H1 (cell line): ENCODE measurements around the gene IRF7. TPM values are rescaled to one million over a fixed set of nuclear protein-coding genes. Genes with fewer than 3 reads are reported as not detected.

Source experiments
- CTCF ChIA-PET: fragments of 300-600 bp; sonication (Branson Sonifier 250); formaldehyde crosslinking; loops from one replicate; lab custom pipeline; 2021; ENCODE audit not compliant: partially characterized antibody; lab: Charles Lee
- POLR2A ChIA-PET: fragments of 300-600 bp; sonication (Branson Sonifier 250); formaldehyde crosslinking; loops from one replicate; lab custom pipeline; 2021; ENCODE audit warnings: inconsistent platforms; ENCODE audit not compliant: partially characterized antibody; lab: Charles Lee
- DNase-seq, 2 experiments: peaks; one replicate each; pipeline versions ENCODE4 v3.0.0 to v3.0.0-alpha.2; 2010 to 2022; ENCODE audit warnings: low spot score in 2 of 2, low read depth in 1 of 2, mixed read lengths in 1 of 2
- FAIRE-seq: peaks from 2 replicates; lab custom pipeline; 2011; peaks lifted over from hg19 to GRCh38; lab: Jason Lieb, UNC
- H2AFZ ChIP-seq: 2 replicates; pipeline ENCODE4 v1.8.1; 2012; ENCODE audit warnings: low read length, inconsistent platforms
- H2AK5ac ChIP-seq: 2 replicates; pipeline ENCODE4 v1.6.1; 2013; ENCODE audit warnings: low read depth, low read length
- H2BK120ac ChIP-seq: replicated peaks from 2 replicates; pipeline ENCODE3; 2013; ENCODE audit warnings: low read depth, low read length, inconsistent platforms
- H2BK12ac ChIP-seq: 2 replicates; pipeline ENCODE4 v1.6.1; 2013; ENCODE audit warnings: low read depth, low read length
- H2BK15ac ChIP-seq: 2 replicates; pipeline ENCODE4 v1.6.1; 2013; ENCODE audit warnings: low read length
- H2BK20ac ChIP-seq: 2 replicates; pipeline ENCODE4 v1.6.1; 2013; ENCODE audit warnings: low read length
- H2BK5ac ChIP-seq: 2 replicates; pipeline ENCODE4 v1.6.1; 2013; ENCODE audit warnings: low read depth, low read length
- H3K14ac ChIP-seq: 2 replicates; pipeline ENCODE4 v1.6.1; 2013; ENCODE audit warnings: inconsistent platforms; ENCODE audit not compliant: insufficient read length
- H3K18ac ChIP-seq: 2 replicates; pipeline ENCODE4 v1.6.1; 2013; ENCODE audit warnings: low read length; ENCODE audit errors: extremely low read depth
- H3K23ac ChIP-seq: 2 replicates; pipeline ENCODE4 v1.6.1; 2013; ENCODE audit warnings: inconsistent platforms; ENCODE audit not compliant: insufficient read length
- H3K23me2 ChIP-seq: 2 replicates; pipeline ENCODE4 v1.6.1; 2013; ENCODE audit warnings: low read depth, low read length
- H3K27ac ChIP-seq: 2 replicates; pipeline ENCODE4 v1.6.1; 2011; ENCODE audit warnings: low read depth, low read length, inconsistent platforms
- H3K27me3 ChIP-seq, 4 experiments: replicated peaks in 1 of 4; 1 replicate in 1 of 4; 2 replicates in 3 of 4; pipeline versions ENCODE4 v1.6.1 to v1.8.1; 2011 to 2013; ENCODE audit warnings: low read length in 3 of 4, mild to moderate bottlenecking in 3 of 4, inconsistent platforms in 2 of 4, mixed read lengths in 2 of 4, moderate library complexity in 1 of 4; ENCODE audit not compliant: control insufficient read depth in 3 of 4, insufficient read depth in 3 of 4; ENCODE audit errors: extremely low read depth in 1 of 4
- H3K36me3 ChIP-seq, 4 experiments: 2 replicates each; pipeline versions ENCODE4 v1.6.1 to v1.8.1; 2011 to 2013; ENCODE audit warnings: mild to moderate bottlenecking in 4 of 4, low read length in 3 of 4, moderate library complexity in 2 of 4, control low read depth in 1 of 4, inconsistent platforms in 1 of 4; ENCODE audit not compliant: insufficient read depth in 4 of 4, control insufficient read depth in 2 of 4
- H3K4ac ChIP-seq: replicated peaks from 2 replicates; pipeline ENCODE3; 2013; ENCODE audit warnings: low read length, low read depth, mixed read lengths, inconsistent platforms; ENCODE audit not compliant: insufficient read length
- H3K4me1 ChIP-seq, 4 experiments: replicated peaks in 1 of 4; 1 replicate in 1 of 4; 2 replicates in 3 of 4; pipeline versions ENCODE4 v1.6.1 to v1.8.1; 2011 to 2013; ENCODE audit warnings: low read length in 3 of 4, inconsistent platforms in 2 of 4, mixed read lengths in 1 of 4; ENCODE audit not compliant: insufficient read depth in 4 of 4, control insufficient read depth in 3 of 4
- H3K4me2 ChIP-seq, 2 experiments: 2 replicates each; pipeline versions ENCODE4 v1.6.1 to v1.8.1; 2011 to 2013; ENCODE audit warnings: low read depth in 2 of 2, low read length in 2 of 2, control low read depth in 1 of 2, inconsistent platforms in 1 of 2, mild to moderate bottlenecking in 1 of 2; ENCODE audit not compliant: insufficient read depth in 1 of 2
- H3K4me3 ChIP-seq, 4 experiments: fragments of 200-600, 300-600 bp in 1 of 4; sonication (generic), shearing (Covaris generic), sonication (Bioruptor Twin) in 1 of 4; 2 replicates each; pipeline versions ENCODE4 v1.5.1 to v1.8.1; 2011 to 2016; ENCODE audit warnings: low read length in 4 of 4, low read depth in 3 of 4, control low read depth in 2 of 4, inconsistent platforms in 2 of 4, mild to moderate bottlenecking in 2 of 4, mixed read lengths in 1 of 4, moderate library complexity in 1 of 4; ENCODE audit not compliant: insufficient read depth in 2 of 4; ENCODE audit errors: extremely low read depth in 1 of 4
- H3K56ac ChIP-seq: replicated peaks from 2 replicates; pipeline ENCODE3; 2013; ENCODE audit warnings: low read depth, mild to moderate bottlenecking, mixed read lengths, low read length, inconsistent platforms; ENCODE audit not compliant: insufficient read length
- H3K79me1 ChIP-seq: 2 replicates; pipeline ENCODE4 v1.6.1; 2013; ENCODE audit warnings: low read depth, low read length, control low read depth
- H3K79me2 ChIP-seq, 2 experiments: 2 replicates each; pipeline versions ENCODE4 v1.6.1 to v1.8.1; 2012 to 2013; ENCODE audit warnings: low read length in 2 of 2, mild to moderate bottlenecking in 2 of 2, inconsistent platforms in 1 of 2; ENCODE audit not compliant: insufficient read depth in 2 of 2, control insufficient read depth in 1 of 2
- H3K9ac ChIP-seq, 4 experiments: replicated peaks in 1 of 4; 1 replicate in 1 of 4; 2 replicates in 3 of 4; pipeline versions ENCODE4 v1.6.1 to v1.8.1; 2011 to 2013; ENCODE audit warnings: low read depth in 3 of 4, low read length in 3 of 4, control low read depth in 2 of 4, mild to moderate bottlenecking in 2 of 4, moderate library complexity in 2 of 4, inconsistent platforms in 1 of 4; ENCODE audit errors: extremely low read depth in 1 of 4
- H3K9me3 ChIP-seq, 2 experiments: 2 replicates each; pipeline versions ENCODE4 v1.6.1 to v1.8.1; 2012 to 2013; ENCODE audit warnings: mild to moderate bottlenecking in 2 of 2, moderate library complexity in 2 of 2, control low read depth in 1 of 2, inconsistent platforms in 1 of 2, low read depth in 1 of 2, low read length in 1 of 2, mixed read lengths in 1 of 2; ENCODE audit not compliant: insufficient read depth in 2 of 2
- H4K20me1 ChIP-seq, 2 experiments: replicated peaks in 1 of 2; 2 replicates each; pipeline versions ENCODE3 to v1.8.1; 2011 to 2013; ENCODE audit warnings: inconsistent platforms in 2 of 2, low read length in 2 of 2, mild to moderate bottlenecking in 1 of 2; ENCODE audit not compliant: insufficient read depth in 2 of 2, control insufficient read depth in 1 of 2
- H4K5ac ChIP-seq: 2 replicates; pipeline ENCODE4 v1.6.1; 2013; ENCODE audit warnings: low read length, low read depth, mixed read lengths, inconsistent platforms; ENCODE audit not compliant: insufficient read length
- H4K8ac ChIP-seq: 2 replicates; pipeline ENCODE4 v1.8.0; 2013; ENCODE audit warnings: mild to moderate bottlenecking, moderate library complexity, low read length, inconsistent platforms; ENCODE audit not compliant: insufficient read depth; ENCODE audit errors: extremely low read depth
- H4K91ac ChIP-seq: replicated peaks from 2 replicates; pipeline ENCODE3; 2013; ENCODE audit warnings: low read length, mixed read lengths, inconsistent platforms; ENCODE audit not compliant: insufficient read length
- CREB1 ChIP-seq: IDR thresholded peaks from 2 replicates; pipeline ENCODE4 v1.6.1; 2012; ENCODE audit warnings: inconsistent platforms
- RFX5 ChIP-seq: IDR thresholded peaks from 2 replicates; pipeline ENCODE4 v1.6.1; 2011; ENCODE audit warnings: low read depth, low read length, improper control_type of control experiment, borderline replicate concordance
- WGBS, 2 experiments: shearing (Covaris generic) in 1 of 2; methylation state at CpG; one replicate each; pipeline versions ENCODE4 v1.1.6 to v1.1.7; 2013 to 2015; ENCODE audit warnings: low lambda C conversion rate in 2 of 2, mixed read lengths in 2 of 2, inconsistent platforms in 1 of 2, low coverage in 1 of 2, missing lambda C conversion rate in 1 of 2; ENCODE audit not compliant: insufficient replicate concordance in 2 of 2, insufficient coverage in 1 of 2, insufficient read length in 1 of 2; ENCODE audit errors: extremely low coverage in 1 of 2, missing lambda C conversion rate in 1 of 2; 5-methylcytosine and 5-hydroxymethylcytosine counted together
- polyA plus RNA-seq, 7 experiments: library from polyadenylated mRNA; depleted of rRNA in 3 of 7; stranded (reverse) in 5 of 7; unstranded in 2 of 7; fragments of >200 nt in 5 of 7; fragments of 200-250 nt in 2 of 7; gene quantifications; 1 replicate in 5 of 7; 2 replicates in 1 of 7; 4 replicates in 1 of 7; pipeline versions ENCODE4 v1.2.1 to v1.2.3, GENCODE V29; 2011 to 2013; ENCODE audit warnings: missing spikeins in 2 of 7, mixed read lengths in 2 of 7
- total RNA-seq: library from RNA; stranded (reverse); fragmentation: NEBNext Ultra II Directional; extraction: Animal tissue kit (Norgen Biotek cat#: 25700); gene quantifications from 2 replicates; pipeline ENCODE4 v1.2.1, GENCODE V29; 2021

Gene IRF7
- total and polyA plus RNA-seq, 2 of the 8 experiments (the other 6 are each of a cell fraction or from before 2014, with no cell fraction given): 9.1 to 9.6 TPM

GRCh38 chr11:603154-603553 is 12.6 kb downstream of the IRF7 start:
- H3K23me2 ChIP-seq: no peaks in the 10 kb centered on the region
- no peak overlapping the region for H2BK5ac ChIP-seq
- H2AFZ ChIP-seq: no peak overlapping the region
- H3K18ac ChIP-seq: no peak overlapping the region
- FAIRE-seq (no peak), DNase-seq (no peak)
- no peak overlapping the region for H3K4me2 ChIP-seq
- no peaks in the 10 kb centered on the region for H3K79me2 ChIP-seq
- no peak overlapping the region for H2BK15ac ChIP-seq
- H3K9ac ChIP-seq: no peak overlapping the region; a peak in 1 of 7 replicates
- ChIA-PET CTCF (interaction anchor here (0.7 to 1.8 kb wide), 4 partner anchors 9 to 38 kb away, joined by 3 read pairs; no protein-coding TSS in a partner anchor), POLR2A (no interaction called here)
- peaks cover 4% of the 10 kb centered on the region; the same call in 1 of the 2 replicates for H3K79me1 ChIP-seq
- H2BK12ac ChIP-seq: no peak overlapping the region
- H2AK5ac ChIP-seq: no peak overlapping the region
- no peaks in the 10 kb centered on the region for H3K4me1 ChIP-seq
- H3K27me3 ChIP-seq: no peaks in the 10 kb centered on the region
- no peak overlapping the region for H4K8ac ChIP-seq
- H2BK120ac ChIP-seq: no peak overlapping the region
- no peak overlapping the region for H4K5ac ChIP-seq
- H3K36me3 ChIP-seq: peaks cover 30 to 79% (median 57%) of the 10 kb centered on the region in 4 experiments
- no peak overlapping the region for H4K91ac ChIP-seq
- WGBS, 2 experiments: 95% methylated on average over 13 of the region's 13 CpGs; no CpG with 5 or more reads in 1 of the 2 experiments
- H4K20me1 ChIP-seq: peaks cover 4 to 15% of the 10 kb centered on the region in 2 experiments
- no peak overlapping the region for H3K4ac ChIP-seq
- no peak overlapping the region for H2BK20ac ChIP-seq
- H3K56ac ChIP-seq: no peak overlapping the region
- TF ChIP-seq CREB1 (no peak), RFX5 (no peak)
- H3K27ac ChIP-seq: no peak overlapping the region; the same call in 1 of the 2 replicates
- no peak overlapping the region for H3K14ac ChIP-seq
- no peak overlapping the region for H3K4me3 ChIP-seq
- H3K23ac ChIP-seq: no peak overlapping the region
- no peaks in the 10 kb centered on the region for H3K9me3 ChIP-seq
